ENCODE measurements around the gene XPO5.

XPO5 gene

GRCh38 chr6:43472515-43472914 is 103.3 kb downstream of the XPO5 start:
- DNase-seq (ENCODE audit: low read depth, low spot score), result no peak

Measured in astrocyte of the hippocampus (primary cell).